Spleen (tissue), 11 donors: Measurements from ENCODE around the gene AAR2. TPM values are rescaled to one million over a fixed set of nuclear protein-coding genes. Genes with fewer than 3 reads are reported as not detected.

Experiments used
- DNase-seq: peaks from one replicate; pipeline ENCODE4 v3.0.0-alpha.2; 2020
- H3K27ac ChIP-seq, 8 donors: fragments of 200-600 bp; sonication (generic) in 7 of 8; 1 replicate in 4 of 8; 2 replicates in 4 of 8; pipeline versions ENCODE4 v1.5.0 to v1.8.0; 2016 to 2021; ENCODE audit warnings: inconsistent platforms in 4 of 8, mild to moderate bottlenecking in 4 of 8, moderate library complexity in 1 of 8
- H3K27me3 ChIP-seq, 7 donors: fragments of 200-600 bp; sonication (generic) in 6 of 7; replicated peaks in 1 of 7; 1 replicate in 4 of 7; 2 replicates in 3 of 7; pipeline versions ENCODE4 v1.5.0 to v1.8.0; 2016 to 2021; ENCODE audit warnings: inconsistent platforms in 3 of 7, mild to moderate bottlenecking in 1 of 7
- H3K36me3 ChIP-seq, 6 donors: fragments of 200-600 bp; sonication (generic) in 5 of 6; 1 replicate in 4 of 6; 2 replicates in 2 of 6; pipeline versions ENCODE4 v1.5.0 to v1.8.0; 2016 to 2021; ENCODE audit warnings: inconsistent platforms in 2 of 6
- H3K4me1 ChIP-seq, 6 donors: fragments of 200-600 bp; sonication (generic) in 5 of 6; 1 replicate in 3 of 6; 2 replicates in 3 of 6; pipeline versions ENCODE4 v1.5.0 to v1.8.0; 2016 to 2021; ENCODE audit warnings: inconsistent platforms in 3 of 6
- H3K4me3 ChIP-seq, 8 donors: fragments of 200-600 bp; sonication (generic) in 7 of 8; 1 replicate in 4 of 8; 2 replicates in 4 of 8; pipeline versions ENCODE4 v1.5.0 to v1.8.0; 2016 to 2021; ENCODE audit warnings: inconsistent platforms in 4 of 8, mild to moderate bottlenecking in 4 of 8, moderate library complexity in 2 of 8
- H3K9me3 ChIP-seq, 8 donors: fragments of 200-600 bp; sonication (generic) in 7 of 8; 1 replicate in 4 of 8; 2 replicates in 4 of 8; pipeline versions ENCODE4 v1.5.0 to v1.8.0; 2016 to 2021; ENCODE audit warnings: inconsistent platforms in 4 of 8
- POLR2A ChIP-seq, 3 donors: fragments of 450-650 bp; IDR thresholded peaks; one replicate each; pipeline ENCODE4 v1.5.1; 2017; ENCODE audit warnings: antibody characterized with exemption in 3 of 3, mild to moderate bottlenecking in 1 of 3
- POLR2AphosphoS5 ChIP-seq, 3 donors: sonication (generic); formaldehyde crosslinking; IDR thresholded peaks; one replicate each; pipeline ENCODE4 v1.5.1; 2017; ENCODE audit warnings: antibody characterized with exemption in 3 of 3
- WGBS, 5 donors: extraction: QIAGEN DNeasy Blood & Tissue Kit in 3 of 5; methylation state at CpG; one replicate each; pipeline versions ENCODE4 v1.1.5 to v1.1.7; 2013 to 2018; 5-methylcytosine and 5-hydroxymethylcytosine counted together
- intact Hi-C: fragments of 100-400 bp; cut with DNase I; formaldehyde crosslinking; loops from one replicate; pipeline ENCODE4 v1.15.0; 2023; ENCODE audit warnings: low total_unique reads
- polyA plus RNA-seq, 3 donors: library from polyadenylated mRNA; stranded (reverse); fragments of 200-250 nt; gene quantifications; one replicate each; pipeline ENCODE4 v1.2.1, GENCODE V29; 2013
- total RNA-seq, 7 donors: library from RNA; depleted of rRNA in 3 of 7; stranded (reverse); fragments of >200 nt in 3 of 7; fragmentation: NEBNext Ultra II Directional in 4 of 7; extraction: Animal tissue kit (Norgen Biotek cat#: 25700) in 4 of 7; gene quantifications; one replicate each; pipeline versions ENCODE4 v1.1.0 to v1.2.1, GENCODE V29; 2016 to 2021
- TF ChIP-seq, protein P1 (sequence below), 11 experiments: fragments of 200-600 bp in 7 of 11; fragments of 450-650 bp in 4 of 11; sonication (generic) in 4 of 11; IDR thresholded peaks in 8 of 11; conservative IDR thresholded peaks in 3 of 11; 1 replicate in 7 of 11; 2 replicates in 4 of 11; pipeline versions ENCODE4 v1.4.0 to v1.8.0; 2016 to 2021; ENCODE audit warnings: antibody characterized with exemption in 11 of 11, inconsistent platforms in 4 of 11, mild to moderate bottlenecking in 1 of 11
- donor health status: healthy with polysubstance abuse.
- donor health status: DM: no; HTN: no; CAD: no; lungs with moderate emphysema.
- donor health status: DM: no; HTN: no; CAD: no.
- donor health status: Bipolar disorder and iron deficiency.
- donor health status: healthy.
- donor health status: DM: no; HTN: no; CAD: no.
- donor health status: DM: yes; HTN: yes; CAD: no.

AAR2 gene
- total and polyA plus RNA-seq, 10 donors, result 13.3 to 30.0 (median 20.7) TPM

GRCh38 chr20:36199345-36200257 lies 36.7 kb upstream of the AAR2 start:
- H3K27me3 ChIP-seq, result no peaks in the 10 kb centered on the region
- no peak overlapping the region for H3K27ac ChIP-seq
- intact Hi-C loops, result loop anchor here (5.0 to 10.0 kb wide), 2 partner anchors 42 to 205 kb away; no protein-coding TSS in a partner anchor
- 45 to 50% (median 46%) methylated on average over 5 to 6 of the region's 6 CpGs for whole genome bisulfite sequencing, 5 donors
- peaks cover 0 to 5% (median 0%) of the 10 kb centered on the region in 6 donors for H3K36me3 ChIP-seq
- no peak overlapping the region for H3K4me3 ChIP-seq
- H3K9me3 ChIP-seq, result no peaks in the 10 kb centered on the region
- DNase-seq, result peak; percentile 82
- H3K4me1 ChIP-seq, result peaks cover 0 to 14% (median 9%) of the 10 kb centered on the region in 6 donors
- no peak for TF ChIP-seq POLR2A (IDR thresholded peaks at IDR 0.05)
- TF ChIP-seq POLR2AphosphoS5 (IDR thresholded peaks at IDR 0.05), result no peak
- TF ChIP-seq, protein P1, sequence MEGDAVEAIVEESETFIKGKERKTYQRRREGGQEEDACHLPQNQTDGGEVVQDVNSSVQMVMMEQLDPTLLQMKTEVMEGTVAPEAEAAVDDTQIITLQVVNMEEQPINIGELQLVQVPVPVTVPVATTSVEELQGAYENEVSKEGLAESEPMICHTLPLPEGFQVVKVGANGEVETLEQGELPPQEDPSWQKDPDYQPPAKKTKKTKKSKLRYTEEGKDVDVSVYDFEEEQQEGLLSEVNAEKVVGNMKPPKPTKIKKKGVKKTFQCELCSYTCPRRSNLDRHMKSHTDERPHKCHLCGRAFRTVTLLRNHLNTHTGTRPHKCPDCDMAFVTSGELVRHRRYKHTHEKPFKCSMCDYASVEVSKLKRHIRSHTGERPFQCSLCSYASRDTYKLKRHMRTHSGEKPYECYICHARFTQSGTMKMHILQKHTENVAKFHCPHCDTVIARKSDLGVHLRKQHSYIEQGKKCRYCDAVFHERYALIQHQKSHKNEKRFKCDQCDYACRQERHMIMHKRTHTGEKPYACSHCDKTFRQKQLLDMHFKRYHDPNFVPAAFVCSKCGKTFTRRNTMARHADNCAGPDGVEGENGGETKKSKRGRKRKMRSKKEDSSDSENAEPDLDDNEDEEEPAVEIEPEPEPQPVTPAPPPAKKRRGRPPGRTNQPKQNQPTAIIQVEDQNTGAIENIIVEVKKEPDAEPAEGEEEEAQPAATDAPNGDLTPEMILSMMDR (IDR thresholded peaks at IDR 0.05 in 8 of 11, conservative IDR thresholded peaks at IDR 0.05 in 3 of 11), result peak; percentile 69 to 93 (median 87)

DNA sequence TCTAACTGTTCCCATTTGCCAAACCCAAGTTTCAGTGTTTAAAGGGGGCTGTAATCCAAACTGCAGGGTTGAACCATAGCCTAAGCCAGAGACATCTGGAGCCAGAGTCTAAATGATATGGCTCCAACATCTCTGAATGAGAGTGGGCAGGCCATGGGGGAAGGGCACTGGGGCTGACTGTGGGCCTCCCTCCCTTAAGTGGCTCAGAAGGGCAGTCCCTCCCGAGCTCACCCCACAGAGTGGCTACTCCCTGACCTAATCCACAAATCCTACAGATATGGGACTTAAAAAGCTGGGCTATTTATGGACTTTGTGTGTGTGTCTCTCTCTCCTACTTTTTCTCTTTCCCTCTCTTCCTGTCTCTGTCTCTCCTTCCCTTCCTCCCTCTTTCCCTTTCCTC lies 35.8 kb upstream of the AAR2 start:
- TF ChIP-seq POLR2AphosphoS5 (IDR thresholded peaks at IDR 0.05) (no peak), POLR2A (IDR thresholded peaks at IDR 0.05) (no peak)
- TF ChIP-seq, protein P1 (IDR thresholded peaks at IDR 0.05 in 8 of 11, conservative IDR thresholded peaks at IDR 0.05 in 3 of 11), result no peak
- H3K4me1 ChIP-seq, result peaks cover 0 to 14% (median 9%) of the 10 kb centered on the region in 6 donors
- H3K36me3 ChIP-seq, result no peaks in the 10 kb centered on the region
- no peak overlapping the region for H3K27ac ChIP-seq
- 67 to 83% (median 71%) methylated on average over 1 of the region's 1 CpG for WGBS, 5 donors
- no peak overlapping the region for H3K4me3 ChIP-seq
- no peak for DNase-seq
- H3K27me3 ChIP-seq, result no peaks in the 10 kb centered on the region
- no peaks in the 10 kb centered on the region for H3K9me3 ChIP-seq
- intact Hi-C loops, result no loop called here

DNA sequence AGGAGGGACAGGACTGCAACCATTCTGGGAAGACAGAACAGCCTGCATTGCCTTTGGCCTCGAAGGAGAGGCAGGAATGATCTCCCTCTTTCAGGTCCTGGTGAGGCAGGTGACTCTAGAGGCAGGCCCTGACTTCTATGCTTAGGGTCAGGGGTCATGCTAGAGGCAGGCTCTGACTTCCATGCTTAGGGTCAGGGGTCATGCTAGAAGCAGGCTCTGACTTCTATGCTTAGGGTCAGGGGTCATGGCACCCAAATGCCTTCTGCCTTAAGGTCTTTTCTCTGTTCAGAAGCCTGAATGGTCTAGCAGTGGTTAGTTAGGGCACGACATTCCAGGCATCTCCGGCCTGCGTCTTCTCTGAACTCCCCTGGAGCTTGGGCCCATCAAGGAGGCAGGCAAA lies 35.1 kb upstream of the AAR2 start:
- TF ChIP-seq, protein P1 (IDR thresholded peaks at IDR 0.05 in 8 of 11, conservative IDR thresholded peaks at IDR 0.05 in 3 of 11), result no peak
- no peak for TF ChIP-seq POLR2A (IDR thresholded peaks at IDR 0.05)
- TF ChIP-seq POLR2AphosphoS5 (IDR thresholded peaks at IDR 0.05), result no peak
- H3K36me3 ChIP-seq, result no peaks in the 10 kb centered on the region
- no peaks in the 10 kb centered on the region for H3K9me3 ChIP-seq
- peak; percentile 43 for DNase-seq
- peaks cover 0 to 14% (median 9%) of the 10 kb centered on the region in 6 donors for H3K4me1 ChIP-seq
- intact Hi-C loops, result no loop called here
- no peaks in the 10 kb centered on the region for H3K27me3 ChIP-seq
- no peak overlapping the region for H3K4me3 ChIP-seq
- H3K27ac ChIP-seq, result no peak overlapping the region
- WGBS, 5 donors, result 79 to 88% (median 87%) methylated on average over 4 of the region's 4 CpGs

DNA sequence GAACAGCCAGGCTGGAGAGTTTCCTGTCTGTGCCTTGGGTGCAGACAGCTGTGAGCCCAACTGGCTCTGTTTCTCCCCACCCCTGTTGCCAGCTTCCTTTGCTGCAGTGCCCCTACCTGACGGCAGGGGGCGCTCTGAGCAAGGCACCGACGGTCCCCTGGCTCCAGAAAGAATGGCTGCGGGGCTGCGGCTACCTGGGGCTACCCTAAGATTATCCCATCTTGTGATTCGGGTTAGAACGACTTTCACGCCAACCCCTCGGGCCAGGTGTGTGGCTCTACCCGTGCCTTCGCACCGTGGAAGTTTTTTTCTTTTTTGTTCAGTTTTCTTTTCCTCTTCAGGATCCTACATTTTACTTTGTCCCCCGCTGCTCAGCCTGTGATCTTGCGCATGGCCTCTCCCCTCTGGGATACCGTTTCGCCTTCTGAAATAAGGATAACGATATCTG lies 33.4 kb upstream of the AAR2 start:
- TF ChIP-seq, protein P1 (IDR thresholded peaks at IDR 0.05 in 8 of 11, conservative IDR thresholded peaks at IDR 0.05 in 3 of 11), result peak; percentile 85 to 99 (median 96)
- TF ChIP-seq POLR2A (IDR thresholded peaks at IDR 0.05) (no peak), POLR2AphosphoS5 (IDR thresholded peaks at IDR 0.05) (peak in 1 of 3 donors; percentile 23)
- DNase-seq, result peak; percentile 93
- no peak overlapping the region for H3K27ac ChIP-seq
- no peak overlapping the region for H3K4me3 ChIP-seq
- H3K9me3 ChIP-seq, result no peaks in the 10 kb centered on the region
- H3K27me3 ChIP-seq, result no peaks in the 10 kb centered on the region
- WGBS, 5 donors, result 25 to 30% (median 28%) methylated on average over 18 of the region's 18 CpGs
- H3K4me1 ChIP-seq, result peaks cover 0 to 14% (median 9%) of the 10 kb centered on the region in 6 donors
- H3K36me3 ChIP-seq, result peaks cover 0 to 12% (median 0%) of the 10 kb centered on the region in 6 donors
- intact Hi-C loops, result loop anchor here (2.0 kb wide), 1 partner anchor 236 kb away; no protein-coding TSS in a partner anchor
